HG02884 (cell line): Measurements from ENCODE around the gene DISC1.
"Not testable (repeated sequence)": the region's sequence is repeated elsewhere in the genome, so short reads cannot be mapped to it uniquely, and the experiment has no call there.

Source experiments
- ATAC-seq: cut with Tn5 transposase; IDR thresholded peaks from one replicate; pipeline ENCODE4 v1.9.1; 2021; ENCODE audit warnings: mild to moderate bottlenecking, moderate library complexity; ENCODE audit not compliant: unreplicated experiment

Gene DISC1

GRCh38 chr1:231626535-231626950 is at the start of gene DISC1:
Gene DISC1, plus strand, starts transcription at chr1:231626790. Its CDS starts 78 bp downstream, at chr1:231626868.
- ATAC-seq = no peak

GRCh38 chr1:231576804-231577718 is 49.5 kb upstream of the DISC1 start:
- no peak for ATAC-seq

GRCh38 chr1:231580874-231581273 is 45.7 kb upstream of the DISC1 start:
- no peak for ATAC-seq

GRCh38 chr1:231581859-231582258 is 44.7 kb upstream of the DISC1 start:
- ATAC-seq = no peak

GRCh38 chr1:231583376-231583775 is 43.2 kb upstream of the DISC1 start:
- ATAC-seq = no peak

- no peak for ATAC-seq
Observed at GRCh38 chr1:231584117-231584516, 42.5 kb upstream of the DISC1 start.

GRCh38 chr1:231584921-231585320 is 41.7 kb upstream of the DISC1 start:
- no peak for ATAC-seq

- ATAC-seq = no peak
Observed at GRCh38 chr1:231590453-231591198, 36.0 kb upstream of the DISC1 start.

- ATAC-seq = no peak
Observed at GRCh38 chr1:231591466-231591865, 35.1 kb upstream of the DISC1 start.

GRCh38 chr1:231592809-231593208 is 33.8 kb upstream of the DISC1 start:
- ATAC-seq = no peak

- ATAC-seq = not testable (repeated sequence)
Observed at GRCh38 chr1:231593264-231593663, 33.3 kb upstream of the DISC1 start.

GRCh38 chr1:231594123-231594522 is 32.5 kb upstream of the DISC1 start:
- no peak for ATAC-seq

- no peak for ATAC-seq
Observed at GRCh38 chr1:231594749-231595148, 31.8 kb upstream of the DISC1 start.

GRCh38 chr1:231596337-231596791 is 30.2 kb upstream of the DISC1 start:
- no peak for ATAC-seq

- no peak for ATAC-seq
Observed at GRCh38 chr1:231597971-231598370, 28.6 kb upstream of the DISC1 start.

GRCh38 chr1:231600458-231600976 is 26.1 kb upstream of the DISC1 start:
- no peak for ATAC-seq

GRCh38 chr1:231601824-231602672 is 24.5 kb upstream of the DISC1 start:
- no peak for ATAC-seq

GRCh38 chr1:231602673-231602984 is 24.0 kb upstream of the DISC1 start:
- no peak for ATAC-seq

- ATAC-seq = no peak
Observed at GRCh38 chr1:231603598-231604275, 22.9 kb upstream of the DISC1 start.

GRCh38 chr1:231604276-231604621 is 22.3 kb upstream of the DISC1 start:
- ATAC-seq = no peak
